AG09309 (cell line): ENCODE data around the gene CDH5.

Experiments used
- DNase-seq: peaks from one replicate; pipeline ENCODE4 v3.0.0-alpha.2; 2010; ENCODE audit warnings: low read depth
- H3K4me3 ChIP-seq: 2 replicates; pipeline ENCODE4 v1.5.1; 2011; ENCODE audit warnings: mild to moderate bottlenecking, low read depth, low read length, moderate library complexity; ENCODE audit not compliant: control insufficient read depth
- CTCF ChIP-seq: IDR thresholded peaks from 2 replicates; pipeline ENCODE4 v1.5.1; 2011; ENCODE audit warnings: mild to moderate bottlenecking, low read depth, low read length, inconsistent platforms; ENCODE audit not compliant: insufficient read depth, control insufficient read depth; ENCODE audit errors: missing control alignments

The CDH5 gene

GRCh38 chr16:66383551-66383950, 17.1 kb downstream of the CDH5 start:
- TF ChIP-seq CTCF = no peak

GRCh38 chr16:66385415-66385814, 18.9 kb downstream of the CDH5 start:
- TF ChIP-seq CTCF = no peak
- H3K4me3 ChIP-seq = no peak overlapping the region
- no peak for DNase-seq

More at GRCh38 chr16:66383551-66383950, 17.1 kb downstream of the CDH5 start:
- DNase-seq = no peak
- no peak overlapping the region for H3K4me3 ChIP-seq

GRCh38 chr16:66386629-66387622, 20.4 kb downstream of the CDH5 start:
- no peak overlapping the region for H3K4me3 ChIP-seq
- TF ChIP-seq CTCF = no peak
- no peak for DNase-seq

GRCh38 chr16:66387817-66388332, 21.4 kb downstream of the CDH5 start:
- no peak for DNase-seq
- no peak overlapping the region for H3K4me3 ChIP-seq
- no peak for TF ChIP-seq CTCF

- DNase-seq = no peak
- no peak overlapping the region for H3K4me3 ChIP-seq
- no peak for TF ChIP-seq CTCF
Observed at GRCh38 chr16:66388350-66389139, 22.1 kb downstream of the CDH5 start.

GRCh38 chr16:66389256-66390176, 23.0 kb downstream of the CDH5 start:
- DNase-seq = no peak
- no peak overlapping the region for H3K4me3 ChIP-seq
- no peak for TF ChIP-seq CTCF
